Mammary epithelial cell (primary cell): ENCODE data around the gene STK35.

Experiments used
- CTCF ChIP-seq, 2 donors: IDR thresholded peaks in 1 of 2; conservative IDR thresholded peaks in 1 of 2; 2 replicates each; pipeline ENCODE4 v1.5.1; 2011 to 2012; ENCODE audit warnings: inconsistent platforms in 2 of 2, low read length in 2 of 2, mild to moderate bottlenecking in 2 of 2, control low read depth in 1 of 2, low read depth in 1 of 2; ENCODE audit not compliant: insufficient read depth in 1 of 2; ENCODE audit errors: extremely low read depth in 1 of 2
- EZH2 ChIP-seq: IDR thresholded peaks from 2 replicates; pipeline ENCODE4 v1.6.1; 2012; ENCODE audit warnings: low read length, inconsistent platforms, borderline replicate concordance

DNA sequence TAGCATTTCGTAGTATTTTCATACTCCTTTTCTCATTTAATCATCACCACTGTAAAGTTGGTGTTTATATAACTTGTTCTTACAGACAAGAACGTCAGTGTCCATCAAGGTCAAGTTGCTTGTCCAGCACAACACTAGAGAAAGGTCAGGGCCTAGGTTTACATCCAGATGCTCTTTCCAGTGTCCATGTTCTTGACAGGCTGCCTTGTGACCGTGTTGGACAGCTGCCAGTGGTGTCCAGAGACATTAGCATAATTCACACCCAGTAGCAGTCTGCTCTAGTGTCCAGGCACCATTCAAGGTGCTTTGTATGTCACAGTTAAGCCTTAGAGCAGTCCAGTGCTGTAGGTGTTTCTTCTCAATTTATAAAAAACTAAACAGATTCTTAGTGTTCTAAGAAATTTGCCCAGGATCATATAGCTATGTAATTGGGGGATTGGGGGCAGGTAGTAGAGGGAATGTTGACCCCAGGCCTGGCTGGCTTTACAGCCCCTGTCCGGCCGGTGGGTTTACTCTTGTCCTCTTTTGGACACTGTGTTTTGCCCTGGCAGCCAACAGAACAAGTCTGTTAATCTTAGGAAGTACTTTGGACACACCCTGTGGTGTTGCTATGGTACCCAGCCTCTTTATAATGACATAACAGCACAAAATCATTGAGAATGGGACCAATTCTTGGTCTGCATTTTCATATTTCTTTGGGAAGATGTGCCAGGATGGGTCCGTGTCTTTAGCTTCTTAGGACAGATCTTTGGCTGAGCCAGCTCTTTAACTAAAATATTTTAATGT is 8.0 kb downstream of the STK35 start:
- TF ChIP-seq CTCF (conservative IDR thresholded peaks at IDR 0.05 in 1 of 2, IDR thresholded peaks at IDR 0.05 in 1 of 2; ENCODE audit: extremely low read depth in 1 of 2, insufficient read depth in 1 of 2, low read depth in 1 of 2, low read length in 2 of 2) (no peak), EZH2 (no peak)
